ENCODE data around the gene RPS17.

RPS17 gene

DNA sequence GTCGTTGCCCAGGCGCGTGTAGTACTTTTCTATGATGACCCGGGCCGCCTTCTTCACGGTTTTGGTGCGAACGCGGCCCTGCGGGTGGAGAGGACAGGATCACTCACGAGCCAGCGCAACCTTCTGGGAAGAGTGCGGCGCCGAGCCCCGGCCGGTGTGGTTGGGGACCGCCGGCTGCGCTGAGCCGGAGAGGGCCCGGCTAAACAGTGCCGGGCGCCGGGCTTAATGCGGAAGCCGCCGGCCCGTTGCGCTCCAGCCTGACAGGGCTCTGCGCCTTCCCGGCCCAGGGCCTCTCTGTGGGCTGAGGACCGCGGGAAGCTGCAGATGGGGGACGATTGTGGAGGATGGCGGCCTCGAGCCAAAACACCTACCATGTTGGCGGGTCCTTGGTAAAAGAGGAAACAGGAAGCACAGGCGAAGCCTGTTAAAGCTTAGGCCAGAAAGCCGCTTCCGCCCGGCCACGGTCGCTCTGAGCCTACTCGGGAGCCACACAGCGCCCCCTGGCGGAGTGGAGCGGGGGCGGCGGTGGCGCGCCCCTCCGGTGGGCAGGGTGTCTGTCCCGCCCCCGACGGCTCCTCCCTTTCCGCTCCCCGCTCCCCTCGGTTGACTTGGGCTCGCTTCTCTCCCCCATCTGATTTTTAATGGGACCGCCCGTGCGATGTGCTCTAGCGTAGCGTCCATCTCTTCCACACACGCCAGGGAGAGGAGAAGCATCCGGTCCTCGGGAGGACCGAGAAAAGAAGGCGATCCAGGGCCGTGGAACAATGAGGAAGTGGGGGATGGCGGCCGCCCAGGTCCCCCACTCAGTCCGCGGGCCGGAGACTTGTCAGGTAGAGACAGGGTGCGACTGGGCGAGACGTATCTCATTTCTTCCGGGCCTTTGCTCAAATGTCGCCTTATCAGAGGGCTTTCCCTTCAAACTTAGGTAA lies at the start of gene RPS17:
RPS17 (minus strand) TSS at position 403 of the 929 bp plus-strand sequence; CDS start at position 374, 29 bp downstream.
- H3K9me3 ChIP-seq (ENCODE audit: control insufficient read depth in 1 of 2, low read length in 2 of 2): no peaks in the 10 kb centered on the region
- peaks cover 30 to 36% of the 10 kb centered on the region in 2 donors for H3K36me3 ChIP-seq (ENCODE audit: control insufficient read depth in 1 of 2, insufficient read depth in 2 of 2, low read length in 2 of 2)
- H3K4me3 ChIP-seq (ENCODE audit: low read depth in 1 of 2, low read length in 2 of 2): peak within 1 kb of the TSS; percentile 92 to 98
- peaks cover 8 to 22% of the 10 kb centered on the region in 2 donors for H3K4me1 ChIP-seq (ENCODE audit: control insufficient read depth in 1 of 2, insufficient read depth in 2 of 2, low read length in 2 of 2)
- H3K27ac ChIP-seq (ENCODE audit: low read length): peak within 1 kb of the TSS; percentile 95
- H3K27me3 ChIP-seq (ENCODE audit: low read depth, low read length): no peaks in the 10 kb centered on the region

DNA sequence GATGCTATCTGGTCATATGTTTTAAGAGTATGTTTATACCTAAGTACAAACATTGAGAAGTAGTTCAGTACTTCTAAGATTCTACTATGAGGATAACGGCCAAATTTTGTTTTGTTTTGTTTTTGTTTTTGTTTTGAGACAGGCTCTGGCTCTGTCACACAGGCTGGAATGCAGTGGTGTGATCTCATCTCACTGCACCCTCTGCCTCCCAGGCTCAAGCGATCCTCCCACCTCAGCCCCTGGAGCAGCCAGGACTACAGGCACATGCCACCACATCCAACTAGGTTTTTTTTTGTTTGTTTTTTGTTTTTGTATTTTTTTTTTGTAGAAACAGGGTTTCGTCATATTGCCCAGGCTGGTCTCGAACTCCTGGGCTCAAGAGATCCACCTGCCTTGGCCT lies 47.5 kb upstream of the RPS17 start:
- Histone ChIP-seq H3K9me3 (ENCODE audit: control insufficient read depth in 1 of 2, low read length in 2 of 2) (no peaks in the 10 kb centered on the region), H3K4me1 (ENCODE audit: control insufficient read depth in 1 of 2, insufficient read depth in 2 of 2, low read length in 2 of 2) (no peaks in the 10 kb centered on the region), H3K36me3 (ENCODE audit: control insufficient read depth in 1 of 2, insufficient read depth in 2 of 2, low read length in 2 of 2) (no peaks in the 10 kb centered on the region), H3K27me3 (ENCODE audit: low read depth, low read length) (no peaks in the 10 kb centered on the region), H3K4me3 (ENCODE audit: low read depth in 1 of 2, low read length in 2 of 2) (no peak overlapping the region), H3K27ac (ENCODE audit: low read length) (no peak overlapping the region)

DNA sequence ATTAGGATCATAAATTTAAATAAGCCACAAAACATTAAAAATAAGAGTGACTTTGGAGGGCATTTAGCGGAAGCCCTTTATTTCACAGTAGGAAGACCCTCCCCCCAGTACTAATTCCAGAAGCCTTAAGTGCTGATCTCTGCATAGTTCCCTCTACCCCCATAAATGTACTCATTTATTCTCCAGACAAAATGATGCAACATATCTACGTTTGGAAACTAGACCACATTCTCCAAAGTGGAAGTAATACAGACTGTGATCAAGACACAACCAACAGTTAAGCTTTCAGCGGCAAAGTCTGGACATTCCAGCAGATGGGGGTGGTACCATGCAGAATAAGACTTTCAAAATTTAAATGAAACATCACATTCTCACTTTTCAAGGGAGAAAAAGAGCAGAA lies 44.8 kb upstream of the RPS17 start:
- no peak overlapping the region for H3K4me3 ChIP-seq (ENCODE audit: low read depth in 1 of 2, low read length in 2 of 2)
- no peaks in the 10 kb centered on the region for H3K9me3 ChIP-seq (ENCODE audit: control insufficient read depth in 1 of 2, low read length in 2 of 2)
- H3K4me1 ChIP-seq (ENCODE audit: control insufficient read depth in 1 of 2, insufficient read depth in 2 of 2, low read length in 2 of 2): no peaks in the 10 kb centered on the region
- no peaks in the 10 kb centered on the region for H3K36me3 ChIP-seq (ENCODE audit: control insufficient read depth in 1 of 2, insufficient read depth in 2 of 2, low read length in 2 of 2)
- no peaks in the 10 kb centered on the region for H3K27me3 ChIP-seq (ENCODE audit: low read depth, low read length)
- no peak overlapping the region for H3K27ac ChIP-seq (ENCODE audit: low read length)

DNA sequence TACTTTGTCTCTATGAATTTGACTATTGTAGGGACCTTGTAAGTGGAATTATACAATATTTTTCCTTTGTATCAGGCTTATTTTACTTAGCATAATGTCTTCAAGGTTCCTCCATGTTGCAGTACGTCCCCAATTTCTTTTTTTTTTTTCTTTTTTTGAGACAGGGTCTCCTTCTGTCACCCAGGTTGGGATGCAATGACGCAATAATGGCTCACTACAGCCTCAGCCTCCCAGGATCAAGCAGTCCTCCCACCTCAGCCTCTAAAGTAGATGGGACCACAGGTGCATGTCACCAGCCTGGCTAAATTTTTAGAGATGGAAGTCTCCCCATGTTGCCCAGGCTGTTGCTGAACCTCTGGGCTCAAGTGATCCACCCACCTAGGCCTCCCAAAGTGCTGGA lies 40.5 kb upstream of the RPS17 start:
- Histone ChIP-seq H3K27me3 (ENCODE audit: low read depth, low read length) (no peaks in the 10 kb centered on the region), H3K27ac (ENCODE audit: low read length) (no peak overlapping the region), H3K4me3 (ENCODE audit: low read depth in 1 of 2, low read length in 2 of 2) (no peak overlapping the region), H3K36me3 (ENCODE audit: control insufficient read depth in 1 of 2, insufficient read depth in 2 of 2, low read length in 2 of 2) (no peaks in the 10 kb centered on the region), H3K4me1 (ENCODE audit: control insufficient read depth in 1 of 2, insufficient read depth in 2 of 2, low read length in 2 of 2) (no peaks in the 10 kb centered on the region), H3K9me3 (ENCODE audit: control insufficient read depth in 1 of 2, low read length in 2 of 2) (no peaks in the 10 kb centered on the region)

DNA sequence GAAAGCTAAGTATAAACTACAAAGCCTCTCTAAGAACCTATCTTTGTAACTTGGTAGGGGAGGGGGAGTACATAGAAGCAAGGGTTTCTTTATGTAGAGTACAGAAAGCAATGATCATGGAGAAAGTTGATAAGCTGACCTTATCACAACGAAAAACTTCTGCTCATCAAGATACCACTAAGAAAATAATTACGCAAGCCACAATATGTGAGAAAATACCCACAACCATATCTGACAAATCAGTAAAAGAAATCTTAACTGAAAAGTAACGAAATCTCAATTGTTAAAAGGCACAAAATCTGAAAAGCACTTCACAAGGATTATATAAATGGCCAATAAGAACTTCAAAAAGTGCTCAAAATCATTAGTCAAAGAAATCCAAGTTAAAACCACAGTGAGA lies 35.1 kb upstream of the RPS17 start:
- no peak overlapping the region for H3K4me3 ChIP-seq (ENCODE audit: low read depth in 1 of 2, low read length in 2 of 2)
- no peaks in the 10 kb centered on the region for H3K27me3 ChIP-seq (ENCODE audit: low read depth, low read length)
- H3K9me3 ChIP-seq (ENCODE audit: control insufficient read depth in 1 of 2, low read length in 2 of 2): no peaks in the 10 kb centered on the region
- no peaks in the 10 kb centered on the region for H3K36me3 ChIP-seq (ENCODE audit: control insufficient read depth in 1 of 2, insufficient read depth in 2 of 2, low read length in 2 of 2)
- no peak overlapping the region for H3K27ac ChIP-seq (ENCODE audit: low read length)
- H3K4me1 ChIP-seq (ENCODE audit: control insufficient read depth in 1 of 2, insufficient read depth in 2 of 2, low read length in 2 of 2): peaks cover 3 to 16% of the 10 kb centered on the region in 2 donors

DNA sequence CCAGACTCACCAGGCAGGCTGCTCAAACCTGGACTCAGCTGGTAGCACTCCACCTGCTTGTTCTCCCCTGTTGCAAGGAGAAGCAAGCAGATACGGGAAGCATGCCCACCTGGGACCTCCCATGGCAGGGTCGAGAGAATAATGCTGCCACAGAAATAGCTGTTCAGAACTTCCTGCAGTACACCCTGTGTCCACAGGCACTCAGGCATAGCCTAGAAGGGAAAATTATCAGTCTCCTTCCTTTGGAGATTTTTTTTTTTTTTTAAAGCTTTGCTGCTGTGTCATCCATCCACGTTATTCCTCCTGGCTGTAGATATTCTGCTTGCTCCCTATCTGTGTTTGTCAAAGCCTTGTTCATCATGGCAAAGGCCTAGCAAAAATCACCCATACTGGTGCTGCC lies 32.7 kb upstream of the RPS17 start:
- no peaks in the 10 kb centered on the region for H3K27me3 ChIP-seq (ENCODE audit: low read depth, low read length)
- H3K9me3 ChIP-seq (ENCODE audit: control insufficient read depth in 1 of 2, low read length in 2 of 2): no peaks in the 10 kb centered on the region
- H3K4me3 ChIP-seq (ENCODE audit: low read depth in 1 of 2, low read length in 2 of 2): no peak overlapping the region
- peaks cover 3 to 16% of the 10 kb centered on the region in 2 donors for H3K4me1 ChIP-seq (ENCODE audit: control insufficient read depth in 1 of 2, insufficient read depth in 2 of 2, low read length in 2 of 2)
- H3K27ac ChIP-seq (ENCODE audit: low read length): no peak overlapping the region
- H3K36me3 ChIP-seq (ENCODE audit: control insufficient read depth in 1 of 2, insufficient read depth in 2 of 2, low read length in 2 of 2): peaks cover 0 to 4% of the 10 kb centered on the region in 2 donors

DNA sequence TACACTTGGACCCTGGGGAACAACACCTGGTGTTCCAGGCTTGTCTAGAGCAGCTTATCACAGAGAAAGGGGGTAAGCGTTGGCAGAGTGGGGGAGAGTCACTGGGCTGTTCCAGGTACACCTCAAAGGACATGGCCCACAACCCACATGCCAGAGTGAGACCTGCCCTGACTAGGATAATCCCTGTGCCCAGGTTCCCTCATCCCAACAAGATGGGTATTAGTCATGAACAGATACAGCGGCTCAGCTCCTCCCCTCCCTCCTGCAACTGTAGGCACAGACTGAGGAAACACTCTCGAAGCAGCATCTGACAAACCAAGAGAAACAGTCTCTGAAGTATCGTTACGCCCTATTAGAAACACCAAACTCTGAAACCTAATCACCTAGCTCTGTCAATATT lies 32.1 kb upstream of the RPS17 start:
- Histone ChIP-seq H3K9me3 (ENCODE audit: control insufficient read depth in 1 of 2, low read length in 2 of 2) (no peaks in the 10 kb centered on the region), H3K4me3 (ENCODE audit: low read depth in 1 of 2, low read length in 2 of 2) (peak overlapping the region in 1 of 2 donors; percentile 67), H3K36me3 (ENCODE audit: control insufficient read depth in 1 of 2, insufficient read depth in 2 of 2, low read length in 2 of 2) (peaks cover 0 to 6% of the 10 kb centered on the region in 2 donors), H3K4me1 (ENCODE audit: control insufficient read depth in 1 of 2, insufficient read depth in 2 of 2, low read length in 2 of 2) (peaks cover 3 to 16% of the 10 kb centered on the region in 2 donors), H3K27me3 (ENCODE audit: low read depth, low read length) (no peaks in the 10 kb centered on the region), H3K27ac (ENCODE audit: low read length) (no peak overlapping the region)

DNA sequence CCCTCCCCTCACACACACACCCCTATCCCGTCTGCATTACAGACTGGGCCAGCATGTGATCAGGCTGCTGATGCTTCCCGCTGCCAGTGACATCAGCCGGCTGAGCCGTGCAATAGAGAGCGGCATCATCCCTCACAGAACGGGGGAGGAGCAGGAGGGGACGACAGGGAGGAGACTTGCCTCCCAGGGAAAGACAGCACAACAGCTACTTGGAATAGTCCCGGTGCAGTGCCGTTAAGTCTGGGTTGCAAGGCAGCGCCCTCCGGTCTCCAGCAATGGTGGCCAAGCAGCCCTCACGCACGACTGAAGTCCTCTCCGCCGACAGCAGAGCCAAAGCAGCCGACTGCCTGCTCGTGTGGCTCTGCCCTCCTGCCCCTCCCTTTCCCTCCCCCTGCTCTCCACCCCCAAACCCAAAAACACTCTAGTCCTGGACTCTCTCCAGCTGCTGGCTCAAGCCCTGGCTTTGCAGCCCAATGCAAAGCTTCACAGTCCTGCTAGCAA lies 31.5 kb upstream of the RPS17 start:
- Histone ChIP-seq H3K27me3 (ENCODE audit: low read depth, low read length) (no peaks in the 10 kb centered on the region), H3K36me3 (ENCODE audit: control insufficient read depth in 1 of 2, insufficient read depth in 2 of 2, low read length in 2 of 2) (peaks cover 0 to 6% of the 10 kb centered on the region in 2 donors), H3K4me1 (ENCODE audit: control insufficient read depth in 1 of 2, insufficient read depth in 2 of 2, low read length in 2 of 2) (peaks cover 3 to 16% of the 10 kb centered on the region in 2 donors), H3K9me3 (ENCODE audit: control insufficient read depth in 1 of 2, low read length in 2 of 2) (no peaks in the 10 kb centered on the region), H3K27ac (ENCODE audit: low read length) (peak overlapping the region; percentile 6), H3K4me3 (ENCODE audit: low read depth in 1 of 2, low read length in 2 of 2) (peak overlapping the region; percentile 44 to 67)

DNA sequence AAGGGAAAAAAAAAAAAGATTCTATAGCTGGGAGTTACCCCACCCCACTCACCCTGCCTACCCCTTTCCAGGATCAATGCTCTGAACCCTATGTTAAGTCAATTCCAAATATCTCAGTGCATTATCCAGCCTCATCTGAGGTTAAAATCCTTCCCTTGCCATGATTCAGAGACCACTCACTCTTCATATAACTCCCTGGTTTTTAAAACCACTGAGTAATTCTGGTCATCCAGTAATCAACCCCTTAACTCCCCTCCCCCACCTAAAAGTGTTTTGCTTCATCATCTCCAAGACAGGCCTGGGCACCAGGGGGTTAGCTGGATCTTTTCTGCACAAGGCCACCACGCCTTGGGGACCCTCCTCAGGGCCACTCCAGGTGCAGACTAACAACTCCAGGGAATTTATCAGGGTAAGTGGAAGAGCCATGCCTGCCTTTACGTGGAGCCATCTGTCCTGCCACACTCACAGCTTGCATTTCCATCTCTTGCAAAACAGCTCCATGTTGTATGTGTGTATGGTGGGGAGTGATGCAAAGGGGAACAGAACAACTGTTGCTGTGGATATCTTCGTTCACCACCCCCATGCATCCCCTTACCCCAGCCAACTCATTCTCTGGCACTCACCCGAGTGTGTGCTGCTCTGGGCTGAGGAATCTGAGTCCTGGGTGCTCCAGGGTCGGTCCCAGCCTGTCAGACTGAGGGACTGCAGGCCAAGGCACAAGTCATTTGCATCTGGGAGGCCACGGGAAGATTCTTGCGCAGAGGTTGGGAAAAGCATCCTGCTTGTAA lies 30.7 kb upstream of the RPS17 start:
- peaks cover 3 to 16% of the 10 kb centered on the region in 2 donors for H3K4me1 ChIP-seq (ENCODE audit: control insufficient read depth in 1 of 2, insufficient read depth in 2 of 2, low read length in 2 of 2)
- H3K27me3 ChIP-seq (ENCODE audit: low read depth, low read length): no peaks in the 10 kb centered on the region
- H3K36me3 ChIP-seq (ENCODE audit: control insufficient read depth in 1 of 2, insufficient read depth in 2 of 2, low read length in 2 of 2): peaks cover 0 to 6% of the 10 kb centered on the region in 2 donors
- peak overlapping the region; percentile 44 to 67 for H3K4me3 ChIP-seq (ENCODE audit: low read depth in 1 of 2, low read length in 2 of 2)
- H3K9me3 ChIP-seq (ENCODE audit: control insufficient read depth in 1 of 2, low read length in 2 of 2): no peaks in the 10 kb centered on the region
- peak overlapping the region; percentile 6 for H3K27ac ChIP-seq (ENCODE audit: low read length)

DNA sequence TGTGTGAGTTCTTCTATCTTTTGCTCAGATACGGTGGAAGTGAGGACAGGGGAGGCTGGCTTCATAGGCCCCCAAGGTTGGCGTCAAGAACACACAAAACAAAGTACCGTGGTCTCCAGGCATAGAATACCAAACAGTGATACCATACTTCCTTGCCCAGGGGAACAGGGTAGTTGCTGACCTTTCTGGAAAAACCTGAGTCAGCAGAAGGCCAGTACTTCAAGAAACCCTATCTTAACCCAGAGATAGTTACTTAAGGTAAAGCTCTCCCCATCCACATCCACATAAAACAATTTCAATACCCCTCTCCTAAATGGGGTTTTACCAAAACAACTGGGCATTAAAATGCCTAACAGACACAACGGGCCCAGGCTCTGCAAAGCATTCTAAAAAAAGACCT lies 29.6 kb upstream of the RPS17 start:
- peaks cover 0 to 6% of the 10 kb centered on the region in 2 donors for H3K36me3 ChIP-seq (ENCODE audit: control insufficient read depth in 1 of 2, insufficient read depth in 2 of 2, low read length in 2 of 2)
- H3K4me1 ChIP-seq (ENCODE audit: control insufficient read depth in 1 of 2, insufficient read depth in 2 of 2, low read length in 2 of 2): peaks cover 3 to 16% of the 10 kb centered on the region in 2 donors
- no peak overlapping the region for H3K4me3 ChIP-seq (ENCODE audit: low read depth in 1 of 2, low read length in 2 of 2)
- no peak overlapping the region for H3K27ac ChIP-seq (ENCODE audit: low read length)
- no peaks in the 10 kb centered on the region for H3K27me3 ChIP-seq (ENCODE audit: low read depth, low read length)
- no peaks in the 10 kb centered on the region for H3K9me3 ChIP-seq (ENCODE audit: control insufficient read depth in 1 of 2, low read length in 2 of 2)

DNA sequence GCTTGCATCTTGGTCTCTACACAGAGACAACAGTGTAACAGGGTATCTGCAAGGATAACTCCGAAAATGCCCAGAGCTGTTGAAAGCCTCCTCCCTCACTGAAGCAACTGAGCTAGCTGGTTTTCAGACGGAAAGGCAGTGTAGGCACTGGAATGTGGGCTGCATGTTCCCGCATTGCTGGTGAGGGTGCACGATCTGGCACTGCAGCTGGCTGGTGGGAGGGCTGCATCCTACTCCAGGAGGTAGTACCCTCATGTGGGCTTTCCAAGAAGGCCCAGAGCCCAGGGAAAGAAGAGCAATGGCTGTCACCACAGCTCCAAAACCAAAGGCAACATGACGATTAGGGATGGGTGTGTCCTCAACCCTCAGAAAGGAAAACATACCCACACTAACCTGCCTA lies 28.7 kb upstream of the RPS17 start:
- H3K4me3 ChIP-seq (ENCODE audit: low read depth in 1 of 2, low read length in 2 of 2): no peak overlapping the region
- H3K27me3 ChIP-seq (ENCODE audit: low read depth, low read length): no peaks in the 10 kb centered on the region
- H3K9me3 ChIP-seq (ENCODE audit: control insufficient read depth in 1 of 2, low read length in 2 of 2): no peaks in the 10 kb centered on the region
- H3K36me3 ChIP-seq (ENCODE audit: control insufficient read depth in 1 of 2, insufficient read depth in 2 of 2, low read length in 2 of 2): peaks cover 0 to 6% of the 10 kb centered on the region in 2 donors
- H3K27ac ChIP-seq (ENCODE audit: low read length): no peak overlapping the region
- H3K4me1 ChIP-seq (ENCODE audit: control insufficient read depth in 1 of 2, insufficient read depth in 2 of 2, low read length in 2 of 2): peaks cover 3 to 16% of the 10 kb centered on the region in 2 donors

All from muscle layer of duodenum (tissue), 2 donors.